ENCODE results near the gene ZNF346. TPM values are rescaled to one million over a fixed set of nuclear protein-coding genes. Genes with fewer than 3 reads are reported as not detected.

ZNF346 gene
- total and polyA plus RNA-seq, 10 of the 15 experiments (the other 5 are each of a cell fraction or from before 2014, with no cell fraction given): 6.5 to 30.2 (median 24.0) TPM

DNA sequence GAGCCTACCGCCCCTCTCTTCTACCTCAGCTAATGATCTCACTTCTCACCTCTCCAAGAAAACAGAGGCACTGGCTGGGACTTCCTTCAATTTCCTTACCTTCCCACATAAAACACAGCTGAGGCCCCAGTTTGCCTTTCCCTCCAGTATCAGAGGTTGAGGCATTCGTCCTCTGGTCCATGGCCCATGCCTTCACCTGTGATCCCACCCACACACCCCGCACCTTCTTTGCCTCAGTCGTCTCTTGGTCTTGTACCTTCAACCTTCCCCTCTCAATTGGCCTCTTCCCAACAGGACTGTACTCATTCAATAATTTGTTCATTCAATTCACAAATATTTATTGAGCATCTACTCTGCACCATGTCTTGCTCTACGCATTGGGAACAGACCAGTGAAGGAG, 100.1 kb downstream of the ZNF346 start (continued):
- TF ChIP-seq SKIL (IDR thresholded peaks at IDR 0.05; ENCODE audit: low read depth, poor library complexity, severe bottlenecking) (no peak), MTA3 (IDR thresholded peaks at IDR 0.05; ENCODE audit: borderline replicate concordance, low read length) (no peak)
- TF ChIP-seq, protein P1, sequence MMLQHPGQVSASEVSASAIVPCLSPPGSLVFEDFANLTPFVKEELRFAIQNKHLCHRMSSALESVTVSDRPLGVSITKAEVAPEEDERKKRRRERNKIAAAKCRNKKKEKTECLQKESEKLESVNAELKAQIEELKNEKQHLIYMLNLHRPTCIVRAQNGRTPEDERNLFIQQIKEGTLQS (IDR thresholded peaks at IDR 0.05; ENCODE audit: borderline replicate concordance, extremely low read depth, low read depth, low read length): no peak

- RAD21 ChIA-PET (ENCODE audit: unreplicated experiment): interaction anchor here (0.7 to 1.2 kb wide), 2 partner anchors 10 to 12 kb away, joined by 4 read pairs; no protein-coding TSS in a partner anchor
- BruUV-seq (replicated peaks): no TSS peak
- Histone ChIP-seq H2AFZ (ENCODE audit: control insufficient read depth, low read depth, low read length) (peak overlapping the region; percentile 55), H3K4me2 (ENCODE audit: control insufficient read depth, insufficient read depth) (peak overlapping the region; percentile 45), H3K36me3 (ENCODE audit: control insufficient read depth in 2 of 2, insufficient read depth in 2 of 2, low read length in 1 of 2) (no peaks in the 10 kb centered on the region), H3K9me3 (replicated peaks; ENCODE audit: control insufficient read depth, insufficient read depth, low read length) (no peaks in the 10 kb centered on the region), H3K4me3 (no peak overlapping the region), H3K9ac (ENCODE audit: control insufficient read depth, insufficient read depth, low read length) (no peak overlapping the region), H3K27me3 (replicated peaks in 1 of 2; ENCODE audit: control insufficient read depth in 2 of 2, insufficient read depth in 2 of 2, low read length in 1 of 2) (no peaks in the 10 kb centered on the region), H4K20me1 (ENCODE audit: control insufficient read depth, insufficient read depth) (no peaks in the 10 kb centered on the region), H3K27ac (ENCODE audit: control insufficient read depth, insufficient read depth) (no peak overlapping the region), H3K4me1 (ENCODE audit: control insufficient read depth, insufficient read depth, low read length) (peaks cover 13% of the 10 kb centered on the region), H3K79me2 (ENCODE audit: control insufficient read depth, insufficient read depth, low read length) (no peaks in the 10 kb centered on the region)
- FAIRE-seq (peak; percentile 49), DNase-seq (ENCODE audit: low read depth, low spot score) (no peak), ATAC-seq (no peak)
- 25% methylated on average over 15 of the region's 15 CpGs for WGBS (ENCODE audit: insufficient coverage, insufficient replicate concordance, low lambda C conversion rate, missing lambda C conversion rate)
- SMC1A ChIA-PET (ENCODE audit: uncharacterized antibody, unreplicated experiment): interaction anchor here (0.7 to 1.7 kb wide), 3 partner anchors 9 to 12 kb away, joined by 3 read pairs; no protein-coding TSS in a partner anchor
- in situ Hi-C loops (cut with MboI): no loop called here
- intact Hi-C loops (cut with micrococcal nuclease; ENCODE audit: unreplicated experiment): no loop called here
- CTCF ChIA-PET: interaction anchor here (0.9 to 1.3 kb wide), 2 partner anchors 10 to 11 kb away, joined by 3 to 13 read pairs; no protein-coding TSS in a partner anchor
- TF ChIP-seq TCF12 (IDR thresholded peaks at IDR 0.05; ENCODE audit: low read depth, low read length) (peak; percentile 43; the same call in 1 of the 2 replicates), RAD51 (IDR thresholded peaks at IDR 0.05) (no peak), TCF7 (IDR thresholded peaks at IDR 0.05; ENCODE audit: borderline replicate concordance) (no peak), NFIC (IDR thresholded peaks at IDR 0.05; ENCODE audit: low read depth, low read length) (no peak), HDGF (IDR thresholded peaks at IDR 0.05) (no peak), MEF2B (IDR thresholded peaks at IDR 0.05; ENCODE audit: partially characterized antibody, poor library complexity, severe bottlenecking) (no peak), ZNF217 (IDR thresholded peaks at IDR 0.05) (no peak), HCFC1 (IDR thresholded peaks at IDR 0.05; ENCODE audit: low read length) (no peak), JUND (IDR thresholded peaks at IDR 0.05; ENCODE audit: low read depth, low read length) (no peak), CREB1 (IDR thresholded peaks at IDR 0.05; ENCODE audit: low read depth) (0 out of 2 replicates have a peak, but pooled peaks have one; percentile 30), TCF3 (IDR thresholded peaks at IDR 0.05; ENCODE audit: borderline replicate concordance, insufficient read depth, low read depth, low read length) (0 out of 2 replicates have a peak, but pooled peaks have one; percentile 35), NRF1 (conservative IDR thresholded peaks at IDR 0.05; ENCODE audit: low read depth, low read length) (no peak), CREM (IDR thresholded peaks at IDR 0.05; ENCODE audit: low read depth) (peak; percentile 36; the same call in 1 of the 2 replicates)
- POLR2A ChIA-PET: interaction anchor here (0.9 kb wide), 1 partner anchor 172 kb away, joined by 3 read pairs; no protein-coding TSS in a partner anchor
These were observed 101.4 kb downstream of the ZNF346 start for GRCh38 chr5:177123789-177124485.
